ENCODE data around the gene TRRAP.
"Not testable (repeated sequence)": the region's sequence is repeated elsewhere in the genome, so short reads cannot be mapped to it uniquely, and the experiment has no call there.

Gene TRRAP

GRCh38 chr7:98866765-98867164, 11.6 kb upstream of the TRRAP start:
- no peak for DNase-seq

- DNase-seq: no peak
Observed at GRCh38 chr7:98868450-98868849, 9.9 kb upstream of the TRRAP start.

- no peak for DNase-seq
Observed at GRCh38 chr7:98869027-98869596, 9.2 kb upstream of the TRRAP start.

GRCh38 chr7:98869597-98870120, 8.7 kb upstream of the TRRAP start, which contains the start of gene TMEM130:
Gene TMEM130 (minus strand): TSS chr7:98870014. CDS start chr7:98869861, 153 bp downstream.
- DNase-seq: no peak

- DNase-seq: peak; percentile 62 to 69
Observed at GRCh38 chr7:98870121-98870651, 8.1 kb upstream of the TRRAP start.

- no peak for DNase-seq
Observed at GRCh38 chr7:98870807-98871491, 7.4 kb upstream of the TRRAP start.

GRCh38 chr7:98872328-98872924, 5.9 kb upstream of the TRRAP start:
- DNase-seq: no peak

GRCh38 chr7:98873610-98874009, 4.7 kb upstream of the TRRAP start:
- not testable (repeated sequence) for DNase-seq

GRCh38 chr7:98874942-98875341, 3.4 kb upstream of the TRRAP start:
- DNase-seq: no peak

- DNase-seq: no peak
Observed at GRCh38 chr7:98875501-98875900, 2.8 kb upstream of the TRRAP start.

- no peak for DNase-seq
Observed at GRCh38 chr7:98877146-98877545, 1.2 kb upstream of the TRRAP start.

GRCh38 chr7:98877692-98878364, 504 bp upstream of the TRRAP start:
- no peak for DNase-seq

GRCh38 chr7:98879198-98879978, 1.1 kb downstream of the TRRAP start:
- DNase-seq: no peak

- DNase-seq: no peak
Observed at GRCh38 chr7:98879979-98880315, 1.6 kb downstream of the TRRAP start.

GRCh38 chr7:98880485-98880884, 2.2 kb downstream of the TRRAP start:
- no peak for DNase-seq

GRCh38 chr7:98881561-98882315, 3.4 kb downstream of the TRRAP start:
- no peak for DNase-seq

- no peak for DNase-seq
Observed at GRCh38 chr7:98884416-98884815, 6.1 kb downstream of the TRRAP start.

- no peak for DNase-seq
Observed at GRCh38 chr7:98887038-98887437, 8.7 kb downstream of the TRRAP start.

- no peak for DNase-seq
Observed at GRCh38 chr7:98892609-98893008, 14.3 kb downstream of the TRRAP start.

GRCh38 chr7:98899816-98900215, 21.5 kb downstream of the TRRAP start:
- DNase-seq: no peak

- DNase-seq: no peak
Observed at GRCh38 chr7:98900815-98901214, 22.5 kb downstream of the TRRAP start.

GRCh38 chr7:98902523-98902922, 24.2 kb downstream of the TRRAP start:
- DNase-seq: no peak
